Liver (tissue), 3 donors: ENCODE data around the gene UTS2R.

Experiments used
- EGR1 ChIP-seq, 2 donors: IDR thresholded peaks; 2 replicates each; pipeline ENCODE4 v1.6.1; 2016 to 2018; ENCODE audit warnings: antibody characterized with exemption in 2 of 2, low read depth in 2 of 2
- GABPA ChIP-seq, 2 donors: IDR thresholded peaks in 1 of 2; conservative IDR thresholded peaks in 1 of 2; 2 replicates each; pipeline ENCODE4 v1.6.1; 2016; ENCODE audit warnings: antibody characterized with exemption in 2 of 2, mild to moderate bottlenecking in 1 of 2, moderate library complexity in 1 of 2
- HNF4A ChIP-seq, 2 donors: conservative IDR thresholded peaks; 2 replicates each; pipeline ENCODE4 v1.6.1; 2016; ENCODE audit warnings: antibody characterized with exemption in 2 of 2, mild to moderate bottlenecking in 2 of 2
- HNF4G ChIP-seq: IDR thresholded peaks from 2 replicates; pipeline ENCODE4 v1.6.1; 2016; ENCODE audit warnings: antibody characterized with exemption
- JUND ChIP-seq, 2 donors: IDR thresholded peaks; 2 replicates each; pipeline ENCODE4 v1.6.1; 2016; ENCODE audit warnings: antibody characterized with exemption in 2 of 2
- RAD21 ChIP-seq, 2 donors: IDR thresholded peaks; 2 replicates each; pipeline ENCODE4 v1.6.1; 2016; ENCODE audit warnings: antibody characterized with exemption in 2 of 2, mild to moderate bottlenecking in 2 of 2
- RXRA ChIP-seq, 2 donors: IDR thresholded peaks; 2 replicates each; pipeline ENCODE4 v1.6.1; 2017 to 2018; ENCODE audit warnings: antibody characterized with exemption in 2 of 2, mild to moderate bottlenecking in 1 of 2
- SP1 ChIP-seq: IDR thresholded peaks from 2 replicates; pipeline ENCODE4 v1.6.1; 2018; ENCODE audit warnings: antibody characterized with exemption, mild to moderate bottlenecking
- TAF1 ChIP-seq: conservative IDR thresholded peaks from 2 replicates; pipeline ENCODE4 v1.6.1; 2016; ENCODE audit warnings: antibody characterized with exemption, mild to moderate bottlenecking
- YY1 ChIP-seq: IDR thresholded peaks from 2 replicates; pipeline ENCODE4 v1.6.1; 2016; ENCODE audit warnings: antibody characterized with exemption, mild to moderate bottlenecking
- TF ChIP-seq, protein P1 (sequence below): fragments of 150-350 bp; IDR thresholded peaks from 2 replicates; pipeline ENCODE4 v1.5.1; 2017; ENCODE audit warnings: improper control_type of control experiment, low read depth, low read length; ENCODE audit not compliant: missing input control
- TF ChIP-seq, protein P2 (sequence below): IDR thresholded peaks from 2 replicates; pipeline ENCODE4 v1.6.1; 2016; ENCODE audit warnings: antibody characterized with exemption
- TF ChIP-seq, protein P3 (sequence below): IDR thresholded peaks from 2 replicates; pipeline ENCODE4 v1.6.1; 2016; ENCODE audit warnings: antibody characterized with exemption
- TF ChIP-seq, protein P4 (sequence below): IDR thresholded peaks from 2 replicates; pipeline ENCODE4 v1.6.1; 2016; ENCODE audit warnings: antibody characterized with exemption, mild to moderate bottlenecking
- donor health status: healthy.
- donor health status: healthy.

DNA sequence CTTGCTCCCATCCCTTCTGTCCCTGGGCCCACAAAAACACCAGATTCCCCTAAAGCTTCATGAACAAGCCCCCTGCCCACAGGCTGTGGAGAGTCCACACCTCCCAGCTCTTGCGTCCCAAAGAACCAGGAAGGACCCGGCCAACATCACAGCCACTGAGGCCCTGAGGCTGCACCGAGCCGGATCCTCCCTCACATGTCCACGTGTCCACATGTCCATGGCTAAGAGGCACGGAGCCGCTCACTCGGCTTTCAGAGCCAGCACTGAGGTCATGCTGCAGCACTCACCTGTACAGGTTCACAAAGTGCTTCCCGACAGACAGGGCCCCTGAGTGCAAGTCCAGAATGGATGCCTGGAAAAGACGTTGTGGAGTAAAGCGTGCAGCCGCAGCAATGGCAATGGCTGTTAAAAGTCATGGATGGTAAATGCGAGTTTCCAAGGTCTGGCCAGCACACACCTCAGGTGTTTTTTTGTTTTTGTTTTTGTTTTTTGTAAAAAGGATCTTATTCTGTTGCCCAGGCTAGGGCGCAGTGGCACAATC is 34.6 kb downstream of the UTS2R start:
- TF ChIP-seq, protein P1, sequence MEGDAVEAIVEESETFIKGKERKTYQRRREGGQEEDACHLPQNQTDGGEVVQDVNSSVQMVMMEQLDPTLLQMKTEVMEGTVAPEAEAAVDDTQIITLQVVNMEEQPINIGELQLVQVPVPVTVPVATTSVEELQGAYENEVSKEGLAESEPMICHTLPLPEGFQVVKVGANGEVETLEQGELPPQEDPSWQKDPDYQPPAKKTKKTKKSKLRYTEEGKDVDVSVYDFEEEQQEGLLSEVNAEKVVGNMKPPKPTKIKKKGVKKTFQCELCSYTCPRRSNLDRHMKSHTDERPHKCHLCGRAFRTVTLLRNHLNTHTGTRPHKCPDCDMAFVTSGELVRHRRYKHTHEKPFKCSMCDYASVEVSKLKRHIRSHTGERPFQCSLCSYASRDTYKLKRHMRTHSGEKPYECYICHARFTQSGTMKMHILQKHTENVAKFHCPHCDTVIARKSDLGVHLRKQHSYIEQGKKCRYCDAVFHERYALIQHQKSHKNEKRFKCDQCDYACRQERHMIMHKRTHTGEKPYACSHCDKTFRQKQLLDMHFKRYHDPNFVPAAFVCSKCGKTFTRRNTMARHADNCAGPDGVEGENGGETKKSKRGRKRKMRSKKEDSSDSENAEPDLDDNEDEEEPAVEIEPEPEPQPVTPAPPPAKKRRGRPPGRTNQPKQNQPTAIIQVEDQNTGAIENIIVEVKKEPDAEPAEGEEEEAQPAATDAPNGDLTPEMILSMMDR, result no peak
- TF ChIP-seq, protein P2, sequence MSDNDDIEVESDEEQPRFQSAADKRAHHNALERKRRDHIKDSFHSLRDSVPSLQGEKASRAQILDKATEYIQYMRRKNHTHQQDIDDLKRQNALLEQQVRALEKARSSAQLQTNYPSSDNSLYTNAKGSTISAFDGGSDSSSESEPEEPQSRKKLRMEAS, result no peak
- TF ChIP-seq, protein P3, sequence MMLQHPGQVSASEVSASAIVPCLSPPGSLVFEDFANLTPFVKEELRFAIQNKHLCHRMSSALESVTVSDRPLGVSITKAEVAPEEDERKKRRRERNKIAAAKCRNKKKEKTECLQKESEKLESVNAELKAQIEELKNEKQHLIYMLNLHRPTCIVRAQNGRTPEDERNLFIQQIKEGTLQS, result no peak
- TF ChIP-seq HNF4G (no peak), TAF1 (no peak), HNF4A (conservative IDR thresholded peaks at IDR 0.05) (no peak), SP1 (no peak), RXRA (IDR thresholded peaks at IDR 0.05) (no peak), GABPA (IDR thresholded peaks at IDR 0.05 in 1 of 2, conservative IDR thresholded peaks at IDR 0.05 in 1 of 2) (no peak), EGR1 (IDR thresholded peaks at IDR 0.05; ENCODE audit: low read depth in 2 of 2) (no peak), YY1 (no peak), RAD21 (IDR thresholded peaks at IDR 0.05) (no peak), JUND (IDR thresholded peaks at IDR 0.05) (no peak)
- TF ChIP-seq, protein P4, sequence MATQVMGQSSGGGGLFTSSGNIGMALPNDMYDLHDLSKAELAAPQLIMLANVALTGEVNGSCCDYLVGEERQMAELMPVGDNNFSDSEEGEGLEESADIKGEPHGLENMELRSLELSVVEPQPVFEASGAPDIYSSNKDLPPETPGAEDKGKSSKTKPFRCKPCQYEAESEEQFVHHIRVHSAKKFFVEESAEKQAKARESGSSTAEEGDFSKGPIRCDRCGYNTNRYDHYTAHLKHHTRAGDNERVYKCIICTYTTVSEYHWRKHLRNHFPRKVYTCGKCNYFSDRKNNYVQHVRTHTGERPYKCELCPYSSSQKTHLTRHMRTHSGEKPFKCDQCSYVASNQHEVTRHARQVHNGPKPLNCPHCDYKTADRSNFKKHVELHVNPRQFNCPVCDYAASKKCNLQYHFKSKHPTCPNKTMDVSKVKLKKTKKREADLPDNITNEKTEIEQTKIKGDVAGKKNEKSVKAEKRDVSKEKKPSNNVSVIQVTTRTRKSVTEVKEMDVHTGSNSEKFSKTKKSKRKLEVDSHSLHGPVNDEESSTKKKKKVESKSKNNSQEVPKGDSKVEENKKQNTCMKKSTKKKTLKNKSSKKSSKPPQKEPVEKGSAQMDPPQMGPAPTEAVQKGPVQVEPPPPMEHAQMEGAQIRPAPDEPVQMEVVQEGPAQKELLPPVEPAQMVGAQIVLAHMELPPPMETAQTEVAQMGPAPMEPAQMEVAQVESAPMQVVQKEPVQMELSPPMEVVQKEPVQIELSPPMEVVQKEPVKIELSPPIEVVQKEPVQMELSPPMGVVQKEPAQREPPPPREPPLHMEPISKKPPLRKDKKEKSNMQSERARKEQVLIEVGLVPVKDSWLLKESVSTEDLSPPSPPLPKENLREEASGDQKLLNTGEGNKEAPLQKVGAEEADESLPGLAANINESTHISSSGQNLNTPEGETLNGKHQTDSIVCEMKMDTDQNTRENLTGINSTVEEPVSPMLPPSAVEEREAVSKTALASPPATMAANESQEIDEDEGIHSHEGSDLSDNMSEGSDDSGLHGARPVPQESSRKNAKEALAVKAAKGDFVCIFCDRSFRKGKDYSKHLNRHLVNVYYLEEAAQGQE, result no peak
